Stomach (tissue), 9 donors: ENCODE measurements around the gene C17orf100. TPM values are rescaled to one million over a fixed set of nuclear protein-coding genes. Genes with fewer than 3 reads are reported as not detected.
"Not testable (repeated sequence)": the region's sequence is repeated elsewhere in the genome, so short reads cannot be mapped to it uniquely, and the experiment has no call there.

Experiments used
- DNase-seq, 2 donors: peaks; one replicate each; pipeline versions ENCODE4 v3.0.0 to v3.0.0-alpha.2; 2013 to 2019
- H3K27ac ChIP-seq, 5 donors: fragments of 200-600 bp in 4 of 5; sonication (generic) in 4 of 5; one replicate each; pipeline ENCODE4 v1.5.1; 2013 to 2019; ENCODE audit warnings: mild to moderate bottlenecking in 1 of 5, moderate library complexity in 1 of 5
- H3K27me3 ChIP-seq, 3 donors: fragments of 200-600 bp; sonication (generic); one replicate each; pipeline ENCODE4 v1.5.1; 2017 to 2019; ENCODE audit warnings: mixed run types in 1 of 3
- H3K36me3 ChIP-seq, 4 donors: fragments of 200-600 bp; sonication (generic); 1 replicate in 3 of 4; 2 replicates in 1 of 4; pipeline ENCODE4 v1.5.1; 2016 to 2019
- H3K4me1 ChIP-seq, 4 donors: fragments of 200-600 bp; sonication (generic); one replicate each; pipeline ENCODE4 v1.5.1; 2016 to 2019
- H3K4me3 ChIP-seq, 4 donors: fragments of 200-600 bp; sonication (generic) in 3 of 4; one replicate each; pipeline ENCODE4 v1.5.1; 2016 to 2019; ENCODE audit warnings: mild to moderate bottlenecking in 1 of 4
- H3K9me3 ChIP-seq, 4 donors: fragments of 200-600 bp; sonication (generic); one replicate each; pipeline ENCODE4 v1.5.1; 2016 to 2019
- EP300 ChIP-seq: sonication (generic); formaldehyde crosslinking; IDR thresholded peaks from one replicate; pipeline ENCODE4 v1.6.1; 2017; ENCODE audit warnings: antibody characterized with exemption
- POLR2A ChIP-seq, 4 donors: fragments of 450-650 bp; IDR thresholded peaks; one replicate each; pipeline ENCODE4 v1.6.1; 2016; ENCODE audit warnings: antibody characterized with exemption in 4 of 4, control low read depth in 2 of 4, mild to moderate bottlenecking in 1 of 4, moderate library complexity in 1 of 4
- POLR2AphosphoS5 ChIP-seq, 3 donors: sonication (generic); formaldehyde crosslinking; IDR thresholded peaks; one replicate each; pipeline ENCODE4 v1.6.1; 2016; ENCODE audit warnings: antibody characterized with exemption in 3 of 3
- WGBS, 5 donors: extraction: QIAGEN DNeasy Blood & Tissue Kit in 3 of 5; methylation state at CpG; one replicate each; pipeline versions ENCODE4 v1.1.5 to v1.1.7; 2013 to 2018; 5-methylcytosine and 5-hydroxymethylcytosine counted together
- intact Hi-C: fragments of 100-400 bp; cut with DNase I; formaldehyde crosslinking; loops from one replicate; pipeline ENCODE4 v1.15.1; 2023; ENCODE audit warnings: low total_unique reads
- polyA plus RNA-seq, 3 donors: library from polyadenylated mRNA; stranded (reverse); fragments of 200-250 nt; gene quantifications; one replicate each; pipeline ENCODE4 v1.2.3, GENCODE V29; 2013
- total RNA-seq, 5 donors: library from RNA; depleted of rRNA; stranded (reverse); fragments of >200 nt; gene quantifications; one replicate each; pipeline versions ENCODE4 v1.1.0 to v1.2.3, GENCODE V29; 2014 to 2016
- TF ChIP-seq, protein P1 (sequence below), 7 experiments: fragments of 450-650 bp in 4 of 7; fragments of 200-600 bp in 3 of 7; sonication (generic) in 3 of 7; IDR thresholded peaks; one replicate each; pipeline ENCODE4 v1.5.1; 2016 to 2019; ENCODE audit warnings: antibody characterized with exemption in 7 of 7, control low read depth in 2 of 7, mild to moderate bottlenecking in 1 of 7
- donor health status: healthy with polysubstance abuse.
- donor health status: Bipolar disorder and iron deficiency.
- donor health status: healthy.

Gene C17orf100
- total and polyA plus RNA-seq, 8 donors, result 0.55 to 14.2 (median 1.8) TPM; not detected in 2

GRCh38 chr17:6648181-6648580 lies 3.4 kb upstream of the C17orf100 start:
- DNase-seq, result no peak
- TF ChIP-seq EP300, result no peak
- TF ChIP-seq, protein P1, sequence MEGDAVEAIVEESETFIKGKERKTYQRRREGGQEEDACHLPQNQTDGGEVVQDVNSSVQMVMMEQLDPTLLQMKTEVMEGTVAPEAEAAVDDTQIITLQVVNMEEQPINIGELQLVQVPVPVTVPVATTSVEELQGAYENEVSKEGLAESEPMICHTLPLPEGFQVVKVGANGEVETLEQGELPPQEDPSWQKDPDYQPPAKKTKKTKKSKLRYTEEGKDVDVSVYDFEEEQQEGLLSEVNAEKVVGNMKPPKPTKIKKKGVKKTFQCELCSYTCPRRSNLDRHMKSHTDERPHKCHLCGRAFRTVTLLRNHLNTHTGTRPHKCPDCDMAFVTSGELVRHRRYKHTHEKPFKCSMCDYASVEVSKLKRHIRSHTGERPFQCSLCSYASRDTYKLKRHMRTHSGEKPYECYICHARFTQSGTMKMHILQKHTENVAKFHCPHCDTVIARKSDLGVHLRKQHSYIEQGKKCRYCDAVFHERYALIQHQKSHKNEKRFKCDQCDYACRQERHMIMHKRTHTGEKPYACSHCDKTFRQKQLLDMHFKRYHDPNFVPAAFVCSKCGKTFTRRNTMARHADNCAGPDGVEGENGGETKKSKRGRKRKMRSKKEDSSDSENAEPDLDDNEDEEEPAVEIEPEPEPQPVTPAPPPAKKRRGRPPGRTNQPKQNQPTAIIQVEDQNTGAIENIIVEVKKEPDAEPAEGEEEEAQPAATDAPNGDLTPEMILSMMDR (IDR thresholded peaks at IDR 0.05), result no peak
- no peak for TF ChIP-seq POLR2A (IDR thresholded peaks at IDR 0.05)
- no peak for TF ChIP-seq POLR2AphosphoS5 (IDR thresholded peaks at IDR 0.05)
- Histone ChIP-seq H3K4me3 (no peak overlapping the region), H3K9me3 (no peaks in the 10 kb centered on the region), H3K27me3 (no peaks in the 10 kb centered on the region), H3K36me3 (peaks cover 10 to 65% (median 58%) of the 10 kb centered on the region in 4 donors), H3K4me1 (peaks cover 20 to 67% (median 48%) of the 10 kb centered on the region in 4 donors), H3K27ac (no peak overlapping the region)
- intact Hi-C loops, result no loop called here

DNA sequence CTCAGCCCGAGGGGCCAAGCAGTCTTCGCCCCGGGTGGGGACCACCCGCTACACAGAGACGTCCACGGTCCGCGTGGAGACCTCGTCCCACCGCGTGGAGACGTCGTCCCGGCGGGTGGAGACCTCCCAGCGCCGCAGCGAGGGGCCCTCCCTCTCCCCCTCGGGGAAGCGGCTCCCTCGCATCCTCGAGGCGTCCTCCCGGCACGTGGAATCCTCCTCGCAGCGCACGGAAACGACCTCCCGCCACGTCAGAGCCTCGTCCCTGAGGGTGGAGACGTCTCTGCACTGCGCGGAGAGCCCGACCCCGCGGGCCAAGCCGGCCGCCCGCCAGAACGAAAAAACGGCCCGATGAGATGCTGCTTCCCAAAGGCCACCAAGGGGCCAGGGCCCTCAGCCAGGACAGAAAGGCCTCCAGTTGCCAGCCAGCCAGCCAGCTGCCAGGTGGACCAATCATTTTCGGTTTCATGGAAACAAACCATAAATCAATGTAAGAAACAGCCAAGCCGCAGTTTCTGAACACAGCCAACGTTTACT lies 424 bp downstream of the C17orf100 start:
- intact Hi-C loops, result no loop called here
- H3K4me1 ChIP-seq, result peaks cover 20 to 80% (median 59%) of the 10 kb centered on the region in 4 donors
- TF ChIP-seq POLR2A (IDR thresholded peaks at IDR 0.05) (no peak), POLR2AphosphoS5 (IDR thresholded peaks at IDR 0.05) (peak in 1 of 3 donors; percentile 18)
- TF ChIP-seq, protein P1 (IDR thresholded peaks at IDR 0.05), result no peak
- peaks cover 7 to 27% (median 21%) of the 10 kb centered on the region in 4 donors for H3K36me3 ChIP-seq
- peak overlapping the region; percentile 57 to 83 (median 62) for H3K4me3 ChIP-seq
- H3K27me3 ChIP-seq, result peaks cover 7 to 36% (median 18%) of the 10 kb centered on the region in 3 donors
- peak overlapping the region; percentile 81 to 91 (median 83) for H3K27ac ChIP-seq
- DNase-seq, result peak; percentile 66 to 81
- WGBS, 5 donors, result 3 to 11% (median 5%) methylated on average over 3 to 47 of the region's 47 CpGs
- peaks cover 0 to 6% (median 0%) of the 10 kb centered on the region in 4 donors for H3K9me3 ChIP-seq

- intact Hi-C loops, result no loop called here
- Histone ChIP-seq H3K4me1 (peaks cover 14 to 56% (median 41%) of the 10 kb centered on the region in 4 donors), H3K4me3 (peak overlapping the region in 2 of 4 donors; percentile 16 to 20), H3K36me3 (no peaks in the 10 kb centered on the region), H3K9me3 (peaks cover 0 to 6% (median 0%) of the 10 kb centered on the region in 4 donors), H3K27ac (no peak overlapping the region), H3K27me3 (peaks cover 7 to 61% (median 26%) of the 10 kb centered on the region in 3 donors)
- peak; percentile 52 to 54 for DNase-seq
- 12 to 53% (median 34%) methylated on average over 41 to 46 of the region's 46 CpGs for WGBS, 5 donors
- TF ChIP-seq, protein P1 (IDR thresholded peaks at IDR 0.05), result no peak
- TF ChIP-seq POLR2A (IDR thresholded peaks at IDR 0.05) (no peak), EP300 (no peak), POLR2AphosphoS5 (IDR thresholded peaks at IDR 0.05) (no peak)
These were observed 3.5 kb downstream of the C17orf100 start for GRCh38 chr17:6654841-6655731.

GRCh38 chr17:6655732-6656361 lies 4.3 kb downstream of the C17orf100 start:
- Histone ChIP-seq H3K27me3 (peaks cover 7 to 67% (median 26%) of the 10 kb centered on the region in 3 donors), H3K4me1 (peaks cover 10 to 48% (median 34%) of the 10 kb centered on the region in 4 donors)
- intact Hi-C loops, H3K4me3 ChIP-seq, H3K36me3 ChIP-seq, H3K9me3 ChIP-seq, DNase-seq, H3K27ac ChIP-seq: not testable (repeated sequence)
- 1 to 5% (median 4%) methylated on average over 16 to 33 of the region's 41 CpGs for WGBS, 5 donors

GRCh38 chr17:6656797-6657632 lies 5.5 kb downstream of the C17orf100 start:
- intact Hi-C loops, H3K9me3 ChIP-seq, H3K27ac ChIP-seq, H3K36me3 ChIP-seq: not testable (repeated sequence)
- Histone ChIP-seq H3K4me3 (peak overlapping the region in 3 of 4 donors; percentile 21 to 41 (median 26)), H3K4me1 (peaks cover 6 to 44% (median 29%) of the 10 kb centered on the region in 4 donors), H3K27me3 (peaks cover 7 to 67% (median 26%) of the 10 kb centered on the region in 3 donors)
- WGBS, 5 donors, result 6 to 15% (median 8%) methylated on average over 41 to 54 of the region's 55 CpGs
- DNase-seq, result peak in 1 of 2 donors; percentile 52
